Hepatocyte (in vitro differentiated cells): ENCODE data around the gene BICD1.

Experiments
- EZH2 ChIP-seq: fragments of 200-600 bp; sonication (generic); IDR thresholded peaks from 2 replicates; pipeline ENCODE4 v1.6.1; 2016; ENCODE audit warnings: antibody characterized with exemption, mild to moderate bottlenecking, borderline replicate concordance
- TF ChIP-seq, protein P1 (sequence below): fragments of 200-600 bp; sonication (generic); IDR thresholded peaks from 2 replicates; pipeline ENCODE4 v1.5.1; 2016; ENCODE audit warnings: antibody characterized with exemption, mild to moderate bottlenecking; ENCODE audit not compliant: poor library complexity

DNA sequence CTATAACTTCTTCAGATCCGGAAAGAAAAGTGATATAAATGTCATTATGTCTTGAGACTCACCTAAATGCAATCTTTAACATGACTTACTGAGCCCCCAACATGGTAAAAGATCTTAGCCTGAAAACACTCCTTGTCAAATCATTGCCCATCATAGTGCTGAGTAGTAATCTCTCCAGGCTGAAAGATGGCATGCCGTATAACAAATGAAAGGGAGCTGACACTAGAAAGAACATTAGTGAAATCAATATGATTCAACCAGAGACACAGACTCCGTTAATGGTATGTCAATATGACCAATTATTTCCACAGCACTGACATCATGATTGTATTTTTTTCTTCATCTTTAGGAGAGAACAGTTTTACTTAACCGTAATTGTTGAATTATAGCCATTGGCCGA, 54.4 kb downstream of the BICD1 start:
- TF ChIP-seq, protein P1, sequence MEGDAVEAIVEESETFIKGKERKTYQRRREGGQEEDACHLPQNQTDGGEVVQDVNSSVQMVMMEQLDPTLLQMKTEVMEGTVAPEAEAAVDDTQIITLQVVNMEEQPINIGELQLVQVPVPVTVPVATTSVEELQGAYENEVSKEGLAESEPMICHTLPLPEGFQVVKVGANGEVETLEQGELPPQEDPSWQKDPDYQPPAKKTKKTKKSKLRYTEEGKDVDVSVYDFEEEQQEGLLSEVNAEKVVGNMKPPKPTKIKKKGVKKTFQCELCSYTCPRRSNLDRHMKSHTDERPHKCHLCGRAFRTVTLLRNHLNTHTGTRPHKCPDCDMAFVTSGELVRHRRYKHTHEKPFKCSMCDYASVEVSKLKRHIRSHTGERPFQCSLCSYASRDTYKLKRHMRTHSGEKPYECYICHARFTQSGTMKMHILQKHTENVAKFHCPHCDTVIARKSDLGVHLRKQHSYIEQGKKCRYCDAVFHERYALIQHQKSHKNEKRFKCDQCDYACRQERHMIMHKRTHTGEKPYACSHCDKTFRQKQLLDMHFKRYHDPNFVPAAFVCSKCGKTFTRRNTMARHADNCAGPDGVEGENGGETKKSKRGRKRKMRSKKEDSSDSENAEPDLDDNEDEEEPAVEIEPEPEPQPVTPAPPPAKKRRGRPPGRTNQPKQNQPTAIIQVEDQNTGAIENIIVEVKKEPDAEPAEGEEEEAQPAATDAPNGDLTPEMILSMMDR, result no peak
- TF ChIP-seq EZH2, result no peak
